GM12891 (cell line): ENCODE data around the gene EPHA2.

Source experiments
- DNase-seq: peaks from one replicate; pipeline ENCODE4 v3.0.0; 2011; ENCODE audit warnings: low spot score; ENCODE audit not compliant: insufficient read length
- FAIRE-seq: peaks from 2 replicates; lab custom pipeline; 2011; peaks lifted over from hg19 to GRCh38; lab: Jason Lieb, UNC
- PAX5 ChIP-seq: IDR thresholded peaks from 2 replicates; pipeline ENCODE4 v1.6.1; 2011; ENCODE audit warnings: low read length, moderate library complexity, mild to moderate bottlenecking; ENCODE audit not compliant: insufficient read depth, severe bottlenecking
- POLR2A ChIP-seq: IDR thresholded peaks from 2 replicates; pipeline ENCODE4 v1.6.1; 2011; ENCODE audit warnings: low read depth, low read length, control low read depth
- POLR2AphosphoS5 ChIP-seq: IDR thresholded peaks from 2 replicates; pipeline ENCODE4 v1.6.1; 2011; ENCODE audit warnings: low read depth, low read length, control low read depth
- POU2F2 ChIP-seq: IDR thresholded peaks from 2 replicates; pipeline ENCODE4 v1.6.1; 2011; ENCODE audit warnings: low read depth, mild to moderate bottlenecking, control low read depth, low read length, moderate library complexity
- SPI1 ChIP-seq: IDR thresholded peaks from 2 replicates; pipeline ENCODE4 v1.6.1; 2011; ENCODE audit warnings: low read depth, low read length, control low read depth
- TAF1 ChIP-seq: IDR thresholded peaks from 2 replicates; pipeline ENCODE4 v1.6.1; 2011; ENCODE audit warnings: low read depth, low read length, control low read depth

EPHA2 gene

DNA sequence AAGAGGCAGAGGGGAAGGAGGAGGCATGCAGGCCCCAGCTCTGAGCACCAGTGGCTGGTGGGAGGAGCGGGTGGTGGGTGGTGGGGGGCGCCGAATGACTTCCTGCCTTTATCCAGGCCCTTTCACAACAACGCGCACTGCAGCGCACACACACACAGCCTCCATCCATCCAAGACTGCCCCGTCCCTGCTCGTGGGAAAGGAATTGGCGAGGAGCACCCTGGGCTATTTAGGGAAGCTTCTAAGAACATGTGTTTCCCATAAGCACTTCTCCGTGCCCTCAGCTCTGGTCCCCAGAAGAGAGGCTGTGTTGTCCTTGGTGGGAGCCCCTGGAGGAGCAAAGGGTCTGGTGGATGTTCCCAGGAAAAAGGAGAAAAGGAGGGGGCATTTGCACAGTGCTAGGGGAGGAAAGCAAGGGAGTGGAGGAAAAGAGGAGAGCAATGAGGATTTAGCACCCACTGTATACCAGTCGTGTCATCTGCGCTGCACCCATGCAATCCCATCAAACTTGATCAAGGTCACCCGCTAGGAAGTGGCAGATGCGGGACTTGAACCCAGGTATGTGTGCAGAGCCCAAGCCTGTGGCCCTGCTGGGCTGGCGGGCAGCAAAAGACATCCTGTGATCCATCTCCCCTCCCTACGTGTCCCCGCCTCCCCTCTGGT, 28.1 kb downstream of the EPHA2 start:
- no peak for FAIRE-seq
- TF ChIP-seq SPI1 (no peak), POLR2AphosphoS5 (no peak), POU2F2 (no peak), POLR2A (no peak), PAX5 (no peak)
- DNase-seq = no peak

DNA sequence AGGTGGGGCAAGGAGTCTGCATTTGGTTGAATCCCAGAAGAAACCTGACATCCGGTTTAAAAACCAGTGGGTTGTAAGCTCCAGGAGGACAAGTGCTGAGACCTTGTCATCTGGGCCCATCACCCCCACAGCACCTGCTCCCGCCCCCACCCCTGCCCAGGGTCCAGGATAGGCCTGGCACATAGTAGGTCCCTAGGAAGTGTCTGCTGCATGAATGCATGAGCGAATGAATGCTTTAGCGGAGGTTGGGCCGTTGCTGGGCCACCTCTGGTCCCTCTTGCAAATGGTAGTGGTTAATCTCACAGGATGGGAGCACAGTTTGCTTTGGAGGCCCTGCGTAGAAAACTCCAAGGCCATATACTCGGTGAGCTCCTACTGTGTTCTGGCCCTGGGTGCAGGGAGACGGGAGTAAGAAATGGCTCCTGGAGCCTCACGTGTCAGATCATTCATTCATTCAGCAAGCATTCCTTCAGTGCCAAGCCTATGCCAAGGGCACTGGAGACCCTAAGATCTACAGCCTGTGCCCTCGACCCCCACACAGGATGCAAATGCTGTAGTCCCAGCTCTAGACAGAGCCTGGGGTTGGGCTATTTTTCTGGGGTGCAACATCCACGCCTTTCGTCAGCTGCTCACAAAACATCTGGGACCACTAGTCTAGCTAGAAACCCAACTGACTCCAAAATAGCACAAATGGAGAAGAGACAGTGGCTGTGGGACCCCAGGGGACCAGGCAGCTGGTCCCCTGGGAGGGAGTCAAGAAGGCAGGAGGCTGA, 28.9 kb downstream of the EPHA2 start:
- TF ChIP-seq POLR2A (no peak), PAX5 (no peak), POU2F2 (no peak), TAF1 (no peak), POLR2AphosphoS5 (no peak), SPI1 (no peak)
- DNase-seq (no peak), FAIRE-seq (no peak)

DNA sequence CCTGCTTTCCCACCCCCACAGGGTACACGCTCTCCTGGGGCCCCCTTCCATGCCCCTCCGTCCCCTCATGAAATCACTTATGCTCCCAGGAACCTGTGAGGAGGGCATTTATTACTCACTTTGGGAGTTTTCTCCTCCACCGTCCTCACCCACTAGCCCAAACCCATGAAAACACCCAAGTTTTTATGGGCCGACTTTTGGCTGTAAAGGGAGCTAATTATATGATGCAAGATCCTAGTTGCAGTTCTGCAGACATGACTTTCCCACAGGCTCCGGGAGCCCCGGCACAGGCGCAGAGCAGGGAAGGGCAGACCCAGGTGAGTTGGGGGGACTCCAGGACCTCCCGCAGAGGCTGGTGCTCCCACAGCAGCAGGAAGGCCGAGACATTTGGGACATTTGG, 29.7 kb downstream of the EPHA2 start:
- TF ChIP-seq POU2F2 (no peak), SPI1 (no peak), TAF1 (no peak), PAX5 (no peak), POLR2AphosphoS5 (no peak), POLR2A (no peak)
- DNase-seq (no peak), FAIRE-seq (no peak)

DNA sequence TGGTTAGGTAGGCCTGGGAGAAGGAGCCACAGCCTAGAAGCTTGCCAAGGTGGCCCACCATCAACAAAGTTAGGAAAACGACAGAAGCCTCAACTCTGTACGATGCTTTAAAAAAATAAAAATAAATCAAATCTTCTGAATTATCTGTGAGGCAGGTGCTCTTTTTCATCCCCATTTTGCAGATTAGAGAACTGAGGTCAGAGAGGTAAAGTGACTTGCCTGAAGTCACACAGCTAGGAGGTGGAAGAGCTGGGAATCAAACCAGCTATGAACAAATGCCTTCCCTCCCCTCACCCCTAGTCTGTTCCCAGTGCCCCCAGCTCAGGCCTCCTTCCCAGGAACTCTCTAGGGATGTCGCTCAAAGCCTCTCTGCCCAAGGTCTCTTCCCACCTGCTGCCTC, 30.4 kb downstream of the EPHA2 start:
- FAIRE-seq (no peak), DNase-seq (no peak)
- TF ChIP-seq TAF1 = no peak
- no peak for TF ChIP-seq SPI1
- TF ChIP-seq POLR2A = no peak
- TF ChIP-seq PAX5 = no peak
- no peak for TF ChIP-seq POU2F2
- no peak for TF ChIP-seq POLR2AphosphoS5

DNA sequence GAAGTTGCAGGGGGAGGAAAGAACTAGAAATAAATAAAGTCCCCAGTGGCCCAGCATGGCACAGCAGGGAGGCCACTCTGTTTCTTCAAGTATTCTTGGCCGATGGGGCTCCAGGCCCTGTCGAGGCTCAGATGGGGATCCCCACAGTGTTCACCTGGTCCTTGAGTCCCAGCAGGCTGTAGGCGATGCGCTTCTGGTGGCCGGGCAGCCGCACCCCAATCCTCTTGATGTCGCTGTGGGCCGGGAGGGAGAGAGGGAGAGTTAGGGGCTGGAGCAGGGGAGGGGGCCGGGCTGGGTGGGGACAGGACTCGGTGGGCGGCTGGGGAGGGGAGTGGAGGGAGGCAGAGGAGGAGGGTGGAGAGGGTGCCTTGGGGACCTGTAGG, 30.8 kb downstream of the EPHA2 start:
- DNase-seq = no peak

DNA sequence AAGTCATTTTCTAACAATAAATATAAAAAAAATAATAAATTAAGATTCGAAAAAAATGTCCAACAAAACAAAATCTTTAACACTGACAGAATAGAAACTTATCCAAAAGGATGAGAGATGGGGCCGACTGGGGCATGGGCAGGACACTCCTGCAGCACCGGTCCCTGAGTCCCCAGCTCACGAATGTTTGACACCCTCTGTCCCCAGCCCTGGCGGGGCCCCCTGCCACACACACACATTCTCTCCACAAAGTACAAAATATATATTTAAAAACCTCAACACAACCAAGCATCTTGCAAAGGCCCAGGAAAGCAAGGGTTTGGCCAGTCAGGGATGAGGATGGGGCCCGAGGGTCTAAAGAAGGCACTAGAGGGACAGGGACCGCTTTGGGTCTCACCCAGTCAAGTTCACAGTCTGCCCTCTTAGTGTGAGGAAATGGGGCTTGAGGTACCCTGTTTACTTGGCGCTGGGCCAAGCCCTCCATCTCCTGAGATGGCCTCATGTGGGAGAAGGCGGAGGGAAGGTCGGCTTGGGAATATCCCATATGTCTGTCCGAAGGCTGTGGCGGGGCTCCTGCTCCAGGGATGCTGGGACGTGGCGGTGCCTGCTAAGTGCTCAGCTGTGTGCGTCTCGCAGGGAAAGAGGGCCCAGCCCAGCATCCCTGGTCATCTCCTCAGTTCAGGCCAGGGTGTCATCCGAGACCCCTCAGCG, 31.3 kb downstream of the EPHA2 start:
- FAIRE-seq (no peak), DNase-seq (no peak)
- TF ChIP-seq SPI1 (no peak), PAX5 (no peak), TAF1 (no peak)

More for the DNA sequence above, 30.8 kb downstream of the EPHA2 start:
- TF ChIP-seq SPI1 (no peak), TAF1 (no peak), POLR2AphosphoS5 (no peak), POU2F2 (no peak), PAX5 (no peak), POLR2A (no peak)
- no peak for FAIRE-seq

DNA sequence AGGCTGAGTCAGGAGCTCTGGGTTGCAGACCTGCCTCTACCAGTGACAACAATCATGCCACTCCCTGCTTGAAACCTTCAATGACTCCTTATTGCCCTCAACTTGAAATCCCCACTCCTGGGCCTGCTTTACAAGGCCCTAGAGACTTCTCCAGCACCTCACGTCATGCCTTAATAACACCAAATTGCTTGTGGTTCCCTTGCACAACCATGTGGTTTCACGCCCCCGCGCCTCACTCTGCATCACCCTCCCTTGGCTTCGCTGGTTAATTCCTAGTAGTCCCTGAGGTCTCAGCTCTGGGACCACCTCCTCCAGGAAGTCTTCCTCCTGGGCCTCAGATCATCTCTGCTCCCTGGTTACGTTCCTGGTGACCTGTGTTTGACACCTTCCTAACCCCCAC, 33.0 kb downstream of the EPHA2 start:
- DNase-seq = peak; percentile 66
- peak; percentile 74 for FAIRE-seq
- TF ChIP-seq POU2F2 = 0 out of 2 replicates have a peak, but pooled peaks have one; percentile 30
- TF ChIP-seq TAF1 = no peak
- no peak for TF ChIP-seq POLR2AphosphoS5

DNA sequence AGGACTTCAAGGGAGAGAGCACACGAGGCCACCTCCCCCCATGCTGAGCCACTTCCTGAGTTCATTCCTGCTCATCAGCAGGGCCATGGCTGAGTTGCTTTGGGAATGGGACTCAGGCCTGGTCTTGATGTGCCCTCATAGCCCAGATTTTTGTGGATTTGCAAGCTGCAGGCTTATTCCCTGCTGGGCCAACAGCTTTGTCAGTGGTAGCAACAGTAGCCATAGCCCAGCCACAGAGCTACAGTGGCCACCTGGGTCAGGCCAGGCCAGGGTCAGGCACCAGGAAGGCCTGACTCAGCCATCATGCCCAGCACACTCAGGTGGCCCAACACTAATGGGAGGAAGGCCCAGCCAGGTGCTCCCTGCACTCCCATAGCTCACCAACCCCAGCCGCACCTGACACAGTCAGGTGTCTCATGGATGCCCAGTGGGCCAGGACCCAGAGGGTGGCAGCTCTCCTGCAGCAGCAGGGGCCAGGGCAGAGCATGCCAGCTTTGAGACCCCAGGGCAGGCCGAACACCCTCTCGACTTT, 33.5 kb downstream of the EPHA2 start:
- FAIRE-seq (no peak), DNase-seq (no peak)
- TF ChIP-seq POU2F2 (no peak), PAX5 (no peak), TAF1 (no peak), SPI1 (no peak), POLR2AphosphoS5 (no peak)

DNA sequence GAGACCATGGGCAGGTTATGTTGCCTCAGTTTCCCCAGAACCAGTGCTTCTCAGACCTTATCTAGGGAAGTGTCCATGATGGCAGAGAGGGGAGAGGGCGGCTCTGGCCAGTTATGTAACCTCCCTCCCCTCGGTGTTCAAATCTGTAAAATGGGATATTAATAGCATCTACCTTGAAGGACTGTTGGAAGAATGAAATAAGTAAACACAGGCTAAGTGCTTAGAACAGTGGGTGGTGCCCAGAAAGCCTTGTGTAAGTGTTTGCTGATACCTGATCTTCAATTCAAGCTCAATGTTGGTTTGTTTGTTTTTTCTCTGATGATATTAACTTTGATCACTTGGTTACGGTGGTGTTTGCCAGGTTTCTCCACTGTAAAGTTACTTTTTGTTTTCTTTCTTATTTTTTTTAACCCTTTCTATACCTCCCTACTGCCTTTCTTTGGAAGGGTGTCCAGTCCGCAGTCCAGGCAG, 34.9 kb downstream of the EPHA2 start:
- FAIRE-seq (no peak), DNase-seq (no peak)
- no peak for TF ChIP-seq POLR2AphosphoS5
- no peak for TF ChIP-seq PAX5
- TF ChIP-seq POU2F2 = no peak
- TF ChIP-seq TAF1 = no peak
- TF ChIP-seq SPI1 = no peak
- TF ChIP-seq POLR2A = no peak
